Duodenal mucosa (tissue), 2 donors: ENCODE measurements around the gene TMEM174.

ENCODE experiments used
- H3K27ac ChIP-seq: one replicate; pipeline ENCODE4 v1.7.0; 2013; ENCODE audit warnings: low read depth, low read length
- H3K27me3 ChIP-seq, 2 donors: one replicate each; pipeline ENCODE4 v1.7.0; 2013; ENCODE audit warnings: low read length in 2 of 2, control low read depth in 1 of 2; ENCODE audit not compliant: insufficient read depth in 2 of 2, control insufficient read depth in 1 of 2
- H3K36me3 ChIP-seq, 2 donors: one replicate each; pipeline ENCODE4 v1.7.0; 2013; ENCODE audit warnings: low read length in 2 of 2, control low read depth in 1 of 2; ENCODE audit not compliant: insufficient read depth in 2 of 2, control insufficient read depth in 1 of 2
- H3K4me1 ChIP-seq, 2 donors: one replicate each; pipeline ENCODE4 v1.7.0; 2013; ENCODE audit warnings: low read length in 2 of 2, control low read depth in 1 of 2; ENCODE audit not compliant: insufficient read depth in 2 of 2, control insufficient read depth in 1 of 2
- H3K4me3 ChIP-seq, 2 donors: one replicate each; pipeline ENCODE4 v1.7.0; 2013; ENCODE audit warnings: low read length in 2 of 2, low read depth in 1 of 2
- H3K9ac ChIP-seq, 2 donors: one replicate each; pipeline ENCODE4 v1.7.0; 2013; ENCODE audit warnings: low read length in 2 of 2, low read depth in 1 of 2
- H3K9me3 ChIP-seq, 2 donors: one replicate each; pipeline ENCODE4 v1.7.0; 2013; ENCODE audit warnings: low read length in 2 of 2, control low read depth in 1 of 2; ENCODE audit not compliant: control insufficient read depth in 1 of 2

TMEM174 gene

DNA sequence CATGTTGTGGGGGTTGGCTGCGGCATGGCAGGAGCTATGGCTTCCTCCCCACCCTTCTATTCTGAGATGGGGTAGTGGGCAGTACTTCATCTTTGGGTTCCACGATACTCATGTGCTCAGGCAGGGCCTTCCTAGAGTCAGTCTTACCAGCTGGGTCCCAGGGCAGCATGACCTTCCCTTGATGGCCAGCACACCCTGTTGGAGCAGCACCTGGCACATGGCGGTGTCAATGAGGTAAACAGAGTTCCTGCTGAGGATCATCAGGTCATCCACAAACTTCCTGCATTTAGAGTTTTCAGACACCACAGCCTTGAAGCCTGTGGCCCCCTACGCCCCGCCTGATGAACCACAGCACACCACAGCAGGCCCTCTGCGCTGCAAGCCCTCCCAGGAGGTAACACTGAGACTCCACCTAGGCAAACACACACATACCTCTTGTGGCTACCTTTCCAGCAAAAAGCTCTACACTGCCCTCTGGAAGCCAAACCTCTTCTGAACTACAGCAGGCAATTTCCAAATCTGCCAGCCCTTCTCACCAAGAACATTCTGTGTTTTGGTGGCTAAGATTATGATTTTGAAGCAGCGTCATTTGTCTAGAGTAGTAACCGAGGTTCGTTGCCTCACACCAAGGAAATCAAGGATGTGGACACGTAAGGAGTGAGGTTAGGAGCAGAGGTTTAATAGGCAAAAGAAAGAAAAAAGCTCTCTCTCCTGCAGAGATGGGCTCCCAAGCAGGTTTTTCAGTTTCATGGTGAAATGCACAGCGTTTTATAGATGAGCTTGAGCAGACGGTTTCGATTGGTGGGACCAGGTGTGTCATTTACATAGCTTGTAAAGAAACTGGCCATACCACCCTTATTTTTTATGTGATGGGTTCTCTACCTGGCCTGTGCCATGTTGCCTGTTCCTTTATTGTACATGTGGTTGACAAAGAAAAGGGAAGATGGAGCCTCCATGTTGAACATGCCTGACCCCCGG lies 20.3 kb upstream of the TMEM174 start:
- Histone ChIP-seq H3K27me3 (peaks cover 2% of the 10 kb centered on the region in 2 donors), H3K27ac (no peak overlapping the region), H3K4me1 (peaks cover 10 to 25% of the 10 kb centered on the region in 2 donors), H3K4me3 (no peak overlapping the region), H3K9ac (no peak overlapping the region), H3K9me3 (no peaks in the 10 kb centered on the region), H3K36me3 (no peaks in the 10 kb centered on the region)

GRCh38 chr5:73153513-73153912 lies 19.5 kb upstream of the TMEM174 start:
- H3K27me3 ChIP-seq: peaks cover 3 to 4% of the 10 kb centered on the region in 2 donors
- H3K9ac ChIP-seq: no peak overlapping the region
- H3K36me3 ChIP-seq: no peaks in the 10 kb centered on the region
- H3K9me3 ChIP-seq: no peaks in the 10 kb centered on the region
- H3K4me1 ChIP-seq: peaks cover 10 to 25% of the 10 kb centered on the region in 2 donors
- H3K4me3 ChIP-seq: no peak overlapping the region
- no peak overlapping the region for H3K27ac ChIP-seq

GRCh38 chr5:73154208-73155006 lies 18.6 kb upstream of the TMEM174 start:
- H3K9ac ChIP-seq: no peak overlapping the region
- no peaks in the 10 kb centered on the region for H3K9me3 ChIP-seq
- peaks cover 10 to 25% of the 10 kb centered on the region in 2 donors for H3K4me1 ChIP-seq
- H3K36me3 ChIP-seq: no peaks in the 10 kb centered on the region
- peaks cover 3 to 4% of the 10 kb centered on the region in 2 donors for H3K27me3 ChIP-seq
- no peak overlapping the region for H3K27ac ChIP-seq
- no peak overlapping the region for H3K4me3 ChIP-seq

- H3K9me3 ChIP-seq: no peaks in the 10 kb centered on the region
- H3K4me1 ChIP-seq: peaks cover 13 to 26% of the 10 kb centered on the region in 2 donors
- no peak overlapping the region for H3K9ac ChIP-seq
- peaks cover 3 to 4% of the 10 kb centered on the region in 2 donors for H3K27me3 ChIP-seq
- H3K4me3 ChIP-seq: no peak overlapping the region
- no peak overlapping the region for H3K27ac ChIP-seq
- no peaks in the 10 kb centered on the region for H3K36me3 ChIP-seq
These were observed 17.4 kb upstream of the TMEM174 start for GRCh38 chr5:73155271-73156222.

DNA sequence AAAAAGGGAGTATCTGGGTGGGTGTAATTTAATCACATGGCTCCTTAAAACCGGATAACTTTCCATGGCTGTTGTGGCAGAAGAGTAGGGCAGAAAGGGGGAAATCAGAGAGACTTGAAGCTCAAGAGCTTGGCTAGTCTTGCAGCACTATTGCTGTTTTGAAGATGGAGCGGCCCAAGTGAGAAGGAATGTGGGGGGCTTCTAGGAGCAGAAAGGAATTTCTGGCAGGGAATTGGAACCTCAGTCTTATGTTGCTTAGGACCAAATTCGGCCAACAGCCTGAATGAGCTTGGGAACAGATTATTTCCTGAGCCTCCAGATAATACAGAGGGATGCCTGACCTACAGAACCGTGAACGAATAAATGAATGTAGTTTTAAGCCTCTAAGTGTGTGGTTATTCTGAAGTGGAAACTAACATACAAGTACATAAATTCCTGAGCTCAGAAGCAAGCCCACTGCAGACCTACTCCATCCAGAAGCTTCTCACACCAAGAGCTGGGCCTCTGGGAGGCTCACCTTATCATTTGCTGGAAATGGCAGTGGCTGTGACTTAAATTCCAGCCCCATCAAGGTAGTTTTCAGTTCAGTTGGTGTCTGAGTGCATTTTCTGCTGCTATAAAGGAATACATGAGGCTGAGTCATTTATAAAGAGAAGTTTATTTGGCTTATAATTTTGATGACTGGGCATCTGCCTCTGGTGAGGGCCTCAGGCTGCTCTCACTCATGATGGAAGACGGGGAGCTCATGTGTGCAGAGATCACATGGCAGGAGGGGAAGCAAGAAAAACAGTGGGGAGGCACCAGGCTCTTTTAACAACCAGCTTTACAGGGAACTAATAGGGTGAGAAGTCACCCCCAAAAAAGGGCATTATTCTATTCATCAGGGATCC lies 15.3 kb upstream of the TMEM174 start:
- Histone ChIP-seq H3K4me3 (no peak overlapping the region), H3K27me3 (peaks cover 3 to 4% of the 10 kb centered on the region in 2 donors), H3K9ac (no peak overlapping the region), H3K27ac (no peak overlapping the region), H3K9me3 (no peaks in the 10 kb centered on the region), H3K36me3 (no peaks in the 10 kb centered on the region), H3K4me1 (peaks cover 4 to 6% of the 10 kb centered on the region in 2 donors)

DNA sequence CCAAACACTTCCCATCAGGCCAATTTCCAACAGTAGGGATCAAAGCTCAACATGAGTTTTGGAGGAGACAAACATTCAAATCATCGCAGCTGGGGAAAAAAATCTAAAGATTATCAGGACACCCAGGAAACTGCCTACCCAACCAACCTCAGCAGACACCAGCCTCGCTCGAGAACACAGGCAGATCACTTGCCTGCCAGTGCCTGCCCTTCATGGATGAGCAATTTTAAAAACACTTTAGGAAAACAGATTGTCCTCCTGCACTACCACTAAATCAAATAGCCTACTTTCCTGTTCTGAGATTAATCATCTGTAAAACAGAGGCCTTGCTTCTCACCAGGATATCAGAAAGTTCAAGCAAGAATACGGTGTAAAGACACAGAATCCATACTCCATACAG lies 14.7 kb upstream of the TMEM174 start:
- peaks cover 4 to 8% of the 10 kb centered on the region in 2 donors for H3K4me1 ChIP-seq
- no peak overlapping the region for H3K9ac ChIP-seq
- H3K9me3 ChIP-seq: no peaks in the 10 kb centered on the region
- peaks cover 3 to 4% of the 10 kb centered on the region in 2 donors for H3K27me3 ChIP-seq
- no peak overlapping the region for H3K27ac ChIP-seq
- H3K4me3 ChIP-seq: no peak overlapping the region
- H3K36me3 ChIP-seq: no peaks in the 10 kb centered on the region

GRCh38 chr5:73160239-73160671 lies 12.7 kb upstream of the TMEM174 start:
- no peaks in the 10 kb centered on the region for H3K36me3 ChIP-seq
- H3K9ac ChIP-seq: no peak overlapping the region
- H3K27me3 ChIP-seq: peaks cover 3 to 4% of the 10 kb centered on the region in 2 donors
- H3K9me3 ChIP-seq: no peaks in the 10 kb centered on the region
- peaks cover 6 to 17% of the 10 kb centered on the region in 2 donors for H3K4me1 ChIP-seq
- no peak overlapping the region for H3K4me3 ChIP-seq
- H3K27ac ChIP-seq: no peak overlapping the region

DNA sequence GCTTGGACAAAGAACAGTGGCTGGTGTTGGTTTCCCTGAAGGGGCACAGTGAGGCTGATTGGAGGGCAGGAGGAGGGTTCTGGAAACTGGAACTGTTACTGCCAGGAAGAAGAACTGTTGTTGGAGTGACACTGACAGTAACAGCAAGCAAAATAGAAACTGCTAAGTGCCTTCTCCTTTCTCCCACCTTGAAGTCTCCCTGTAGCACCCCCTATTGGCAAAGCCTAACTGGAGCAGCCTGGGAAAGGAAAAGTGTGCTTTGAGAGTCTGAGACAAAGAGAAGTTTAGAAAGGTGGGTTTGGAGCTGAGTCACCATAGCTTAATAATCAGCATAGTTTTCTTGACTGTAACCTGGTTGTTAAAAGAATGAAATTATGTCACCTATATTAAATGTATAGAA lies 2.5 kb upstream of the TMEM174 start:
- Histone ChIP-seq H3K27ac (no peak overlapping the region), H3K27me3 (peaks cover 0 to 5% of the 10 kb centered on the region in 2 donors)

DNA sequence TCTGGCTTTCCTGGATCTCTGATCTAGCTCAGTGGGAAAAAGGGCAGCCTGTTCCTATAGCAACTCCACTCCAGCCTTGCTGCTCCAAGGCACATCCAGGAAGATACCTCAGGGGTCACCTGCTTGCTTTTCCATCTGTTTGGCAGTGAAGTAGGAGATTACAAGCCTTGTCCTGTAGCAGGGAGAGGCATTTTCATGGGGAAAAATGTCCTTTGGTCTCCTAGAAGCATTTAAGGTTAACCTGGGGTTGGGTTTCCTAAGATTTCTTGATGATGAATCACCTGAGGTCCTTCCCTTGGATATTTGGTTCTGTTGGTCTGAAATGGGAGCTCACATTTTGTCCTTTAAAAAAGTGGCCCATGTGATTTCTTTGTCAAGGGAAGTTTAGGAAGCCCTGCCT lies 1.5 kb upstream of the TMEM174 start:
- Histone ChIP-seq H3K9me3 (no peaks in the 10 kb centered on the region), H3K36me3 (no peaks in the 10 kb centered on the region), H3K27me3 (peaks cover 0 to 5% of the 10 kb centered on the region in 2 donors), H3K27ac (no peak overlapping the region), H3K9ac (no peak overlapping the region), H3K4me1 (no peaks in the 10 kb centered on the region), H3K4me3 (no peak overlapping the region)

More for the DNA sequence above, 2.5 kb upstream of the TMEM174 start:
- no peak overlapping the region for H3K9ac ChIP-seq
- H3K4me1 ChIP-seq: no peaks in the 10 kb centered on the region
- H3K36me3 ChIP-seq: no peaks in the 10 kb centered on the region
- no peaks in the 10 kb centered on the region for H3K9me3 ChIP-seq
- no peak overlapping the region for H3K4me3 ChIP-seq
